Ovary (tissue), 3 donors: ENCODE data around the gene KIAA1755.

Experiments
- CTCF ChIP-seq, 3 donors: fragments of 450-650 bp in 2 of 3; fragments of 200-600 bp in 1 of 3; IDR thresholded peaks; one replicate each; pipeline versions ENCODE4 v1.5.1 to v1.8.0; 2016 to 2022; ENCODE audit warnings: antibody characterized with exemption in 3 of 3, mild to moderate bottlenecking in 1 of 3
- POLR2A ChIP-seq: fragments of 450-650 bp; IDR thresholded peaks from one replicate; pipeline ENCODE4 v1.6.1; 2017; ENCODE audit warnings: antibody characterized with exemption, mild to moderate bottlenecking, moderate library complexity
- donor health status: DM: no; HTN: no; CAD: no.

GRCh38 chr20:38308047-38308438 is 47.5 kb upstream of the KIAA1755 start:
- no peak for TF ChIP-seq POLR2A
- no peak for TF ChIP-seq CTCF (IDR thresholded peaks at IDR 0.05)
